Measurements from ENCODE around the gene LRP5. TPM values are rescaled to one million over a fixed set of nuclear protein-coding genes. Genes with fewer than 3 reads are reported as not detected.

The LRP5 gene
- total RNA-seq, 1 donor from 2014 or later = 65.0 TPM

DNA sequence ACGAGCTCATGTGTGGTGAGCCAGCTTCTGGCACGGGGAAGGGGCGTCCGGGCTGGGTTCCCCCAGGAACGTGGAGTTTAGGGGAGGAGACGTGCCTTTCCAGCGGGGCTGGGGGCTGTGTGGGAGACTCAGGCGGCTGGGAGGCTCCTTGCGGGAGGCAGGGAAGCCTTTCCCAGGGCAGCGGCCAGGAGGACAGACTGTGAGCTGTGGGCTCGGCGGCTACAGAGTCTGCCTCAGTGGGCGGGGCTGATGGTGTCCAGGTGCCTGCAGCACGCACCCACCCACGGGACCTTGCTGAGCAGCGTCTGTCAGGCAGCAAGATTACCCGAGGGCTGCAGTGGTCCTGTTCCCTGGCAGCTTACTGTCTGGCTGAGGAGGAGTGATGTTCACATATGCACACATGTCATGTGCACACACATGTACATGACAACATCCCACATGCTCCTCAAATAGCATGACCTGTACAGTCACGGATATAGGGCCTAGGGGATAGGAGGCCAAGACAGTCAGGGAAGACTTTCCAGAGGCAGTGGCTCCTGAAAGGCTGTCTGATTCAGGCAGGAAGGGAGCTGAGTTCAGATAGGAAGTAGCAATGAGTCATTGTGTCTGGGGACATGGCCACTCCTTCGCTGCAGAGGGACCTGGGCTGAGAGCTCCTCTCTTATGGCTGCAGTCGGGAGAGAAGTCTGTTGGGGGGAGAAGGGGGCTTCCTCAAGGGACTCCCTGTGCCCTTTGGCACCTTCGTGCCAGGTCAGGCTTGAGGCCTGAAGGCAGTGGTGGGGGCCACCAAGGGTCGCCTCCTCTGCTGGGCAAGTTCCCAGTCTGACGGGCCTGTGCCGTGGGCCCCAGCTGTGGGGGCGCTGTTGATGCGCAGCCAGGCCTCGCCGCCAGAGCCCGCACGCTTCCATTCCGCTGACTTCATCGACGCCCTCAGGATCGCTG, 124.9 kb downstream of the LRP5 start:
- Mint-ChIP-seq H3K4me3 (no peak overlapping the region), H3K36me3 (peaks cover 7% of the 10 kb centered on the region), H3K4me1 (ENCODE audit: unreplicated experiment) (peaks cover 12% of the 10 kb centered on the region), H3K9me3 (no peaks in the 10 kb centered on the region), H3K27ac (peak overlapping the region; percentile 67), H3K27me3 (no peaks in the 10 kb centered on the region)
- TF ChIP-seq, protein P1, sequence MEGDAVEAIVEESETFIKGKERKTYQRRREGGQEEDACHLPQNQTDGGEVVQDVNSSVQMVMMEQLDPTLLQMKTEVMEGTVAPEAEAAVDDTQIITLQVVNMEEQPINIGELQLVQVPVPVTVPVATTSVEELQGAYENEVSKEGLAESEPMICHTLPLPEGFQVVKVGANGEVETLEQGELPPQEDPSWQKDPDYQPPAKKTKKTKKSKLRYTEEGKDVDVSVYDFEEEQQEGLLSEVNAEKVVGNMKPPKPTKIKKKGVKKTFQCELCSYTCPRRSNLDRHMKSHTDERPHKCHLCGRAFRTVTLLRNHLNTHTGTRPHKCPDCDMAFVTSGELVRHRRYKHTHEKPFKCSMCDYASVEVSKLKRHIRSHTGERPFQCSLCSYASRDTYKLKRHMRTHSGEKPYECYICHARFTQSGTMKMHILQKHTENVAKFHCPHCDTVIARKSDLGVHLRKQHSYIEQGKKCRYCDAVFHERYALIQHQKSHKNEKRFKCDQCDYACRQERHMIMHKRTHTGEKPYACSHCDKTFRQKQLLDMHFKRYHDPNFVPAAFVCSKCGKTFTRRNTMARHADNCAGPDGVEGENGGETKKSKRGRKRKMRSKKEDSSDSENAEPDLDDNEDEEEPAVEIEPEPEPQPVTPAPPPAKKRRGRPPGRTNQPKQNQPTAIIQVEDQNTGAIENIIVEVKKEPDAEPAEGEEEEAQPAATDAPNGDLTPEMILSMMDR (conservative IDR thresholded peaks at IDR 0.05) = no peak
- DNase-seq (ENCODE audit: extremely low spot score, unreplicated experiment) = peak; percentile 65

DNA sequence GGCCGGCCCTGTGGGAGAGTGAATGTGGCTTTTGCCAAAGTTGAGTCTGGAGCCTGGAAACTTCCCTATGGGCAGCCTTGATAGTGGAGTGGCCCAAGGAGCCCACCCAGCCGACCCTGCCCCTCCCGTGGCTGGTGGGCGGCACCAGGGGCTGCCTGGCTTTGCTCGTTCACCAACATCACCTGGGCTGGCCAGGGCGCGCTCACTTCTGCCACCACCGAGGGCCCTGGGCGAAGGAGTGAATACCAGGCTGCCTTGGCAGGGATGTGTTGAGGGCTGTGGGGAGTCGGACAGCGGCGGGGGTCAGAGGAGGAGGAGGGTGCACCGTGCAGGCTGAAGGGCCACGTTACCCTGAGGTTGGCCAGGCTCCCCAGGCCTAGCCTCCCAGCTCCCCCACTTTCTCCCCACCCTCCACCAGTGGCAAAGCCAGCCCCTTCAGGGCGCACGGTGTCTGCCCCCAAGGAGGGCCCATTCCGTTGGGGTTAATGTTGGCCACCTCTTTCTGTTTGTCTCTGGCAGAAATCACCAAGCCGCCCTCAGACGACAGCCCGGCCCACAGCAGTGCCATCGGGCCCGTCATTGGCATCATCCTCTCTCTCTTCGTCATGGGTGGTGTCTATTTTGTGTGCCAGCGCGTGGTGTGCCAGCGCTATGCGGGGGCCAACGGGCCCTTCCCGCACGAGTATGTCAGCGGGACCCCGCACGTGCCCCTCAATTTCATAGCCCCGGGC, 125.7 kb downstream of the LRP5 start:
- peak; percentile 66 for DNase-seq (ENCODE audit: extremely low spot score, unreplicated experiment)
- Mint-ChIP-seq H3K9me3 (no peaks in the 10 kb centered on the region), H3K27me3 (no peaks in the 10 kb centered on the region), H3K36me3 (peaks cover 12% of the 10 kb centered on the region), H3K4me3 (no peak overlapping the region), H3K4me1 (ENCODE audit: unreplicated experiment) (peaks cover 13% of the 10 kb centered on the region), H3K27ac (no peak overlapping the region)
- TF ChIP-seq, protein P1 (conservative IDR thresholded peaks at IDR 0.05) = no peak

DNA sequence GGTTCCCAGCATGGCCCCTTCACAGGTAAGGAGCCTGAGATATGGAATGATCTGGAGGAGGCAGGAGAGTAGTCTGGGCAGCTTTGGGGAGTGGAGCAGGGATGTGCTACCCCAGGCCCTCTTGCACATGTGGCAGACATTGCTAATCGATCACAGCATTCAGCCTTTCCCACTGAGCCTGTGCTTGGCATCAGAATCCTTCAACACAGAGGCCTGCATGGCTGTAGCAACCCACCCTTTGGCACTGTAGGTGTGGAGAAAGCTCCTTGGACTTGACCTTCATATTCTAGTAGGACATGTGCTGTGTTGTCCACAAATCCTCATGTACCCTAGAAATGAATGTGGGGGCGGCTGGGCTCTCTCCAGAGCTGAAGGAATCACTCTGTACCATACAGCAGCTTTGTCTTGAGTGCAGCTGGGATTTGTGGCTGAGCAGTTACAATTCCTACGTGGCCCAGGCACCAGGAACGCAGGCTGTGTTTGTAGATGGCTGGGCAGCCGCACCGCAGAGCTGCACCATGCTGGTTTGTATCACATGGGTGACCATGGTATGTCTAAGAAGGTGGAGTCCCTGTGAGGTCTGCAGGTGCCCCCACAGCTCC, 126.4 kb downstream of the LRP5 start:
- DNase-seq (ENCODE audit: extremely low spot score, unreplicated experiment) = no peak
- Mint-ChIP-seq H3K4me3 (no peak overlapping the region), H3K4me1 (ENCODE audit: unreplicated experiment) (peaks cover 13% of the 10 kb centered on the region), H3K27me3 (no peaks in the 10 kb centered on the region), H3K9me3 (no peaks in the 10 kb centered on the region), H3K27ac (no peak overlapping the region), H3K36me3 (peaks cover 13% of the 10 kb centered on the region)
- TF ChIP-seq, protein P1 (conservative IDR thresholded peaks at IDR 0.05) = no peak

DNA sequence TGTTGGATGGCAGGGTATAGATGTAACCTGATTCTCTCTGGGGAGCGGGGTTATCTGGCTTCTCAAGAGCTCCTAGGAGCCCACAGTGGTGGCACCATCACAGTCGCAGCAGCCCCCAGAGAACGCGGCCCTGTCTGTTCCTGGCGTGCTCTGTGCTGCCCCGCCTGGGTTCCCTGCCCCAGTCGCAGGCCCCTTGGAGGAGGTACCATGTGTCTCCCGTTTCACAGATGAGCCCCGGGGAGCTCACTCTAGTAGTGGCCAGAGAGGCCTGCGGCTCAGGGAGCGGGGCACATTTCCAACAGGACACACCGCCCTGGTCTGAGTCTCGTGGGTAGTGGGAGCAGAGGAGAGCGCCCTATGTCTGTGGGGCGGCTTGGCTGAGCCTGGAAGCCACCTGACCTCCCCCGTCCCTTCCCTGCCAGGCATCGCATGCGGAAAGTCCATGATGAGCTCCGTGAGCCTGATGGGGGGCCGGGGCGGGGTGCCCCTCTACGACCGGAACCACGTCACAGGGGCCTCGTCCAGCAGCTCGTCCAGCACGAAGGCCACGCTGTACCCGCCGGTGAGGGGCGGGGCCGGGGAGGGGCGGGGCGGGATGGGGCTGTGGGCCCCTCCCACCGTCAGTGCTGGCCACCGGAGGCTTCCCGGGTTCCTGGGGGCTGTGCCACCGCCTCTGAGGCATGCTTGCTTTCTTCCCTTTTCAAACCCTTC, 127.1 kb downstream of the LRP5 start:
- Mint-ChIP-seq H3K27ac (no peak overlapping the region), H3K4me3 (no peak overlapping the region)

More for the DNA sequence above, 127.1 kb downstream of the LRP5 start:
- Mint-ChIP-seq H3K27me3 (no peaks in the 10 kb centered on the region), H3K9me3 (no peaks in the 10 kb centered on the region), H3K4me1 (ENCODE audit: unreplicated experiment) (peaks cover 13% of the 10 kb centered on the region), H3K36me3 (peaks cover 16% of the 10 kb centered on the region)
- TF ChIP-seq, protein P1 (conservative IDR thresholded peaks at IDR 0.05) = no peak
- DNase-seq (ENCODE audit: extremely low spot score, unreplicated experiment) = no peak

All from type B pancreatic cell (in vitro differentiated cells).